Chondrocyte (in vitro differentiated cells): ENCODE measurements around the gene CRYGB. TPM values are rescaled to one million over a fixed set of nuclear protein-coding genes. Genes with fewer than 3 reads are reported as not detected.

ENCODE experiments used
- DNase-seq: peaks from one replicate; pipeline ENCODE4 v3.0.0; 2021; ENCODE audit warnings: mixed read lengths, low spot score
- H3K27ac Mint-ChIP-seq: one replicate; pipeline ENCODE4 v1.8.0; 2021; ENCODE audit warnings: mild to moderate bottlenecking, moderate library complexity, mixed read lengths; ENCODE audit not compliant: unreplicated experiment
- H3K27me3 Mint-ChIP-seq: 2 replicates; pipeline ENCODE4 v1.8.0; 2021; ENCODE audit warnings: low read depth, mixed read lengths
- H3K36me3 Mint-ChIP-seq: 2 replicates; pipeline ENCODE4 v1.8.0; 2021; ENCODE audit warnings: low read depth, mixed read lengths
- H3K4me1 Mint-ChIP-seq: 2 replicates; pipeline ENCODE4 v1.8.0; 2021; ENCODE audit warnings: low read depth, mild to moderate bottlenecking, mixed read lengths
- H3K4me3 Mint-ChIP-seq: one replicate; pipeline ENCODE4 v1.8.0; 2021; ENCODE audit warnings: mild to moderate bottlenecking, moderate library complexity, mixed read lengths; ENCODE audit not compliant: unreplicated experiment
- H3K9me3 Mint-ChIP-seq: 2 replicates; pipeline ENCODE4 v1.8.0; 2021; ENCODE audit warnings: low read depth, mixed read lengths
- CTCF ChIP-seq: fragments of 200-600 bp; sonication (generic); IDR thresholded peaks from 2 replicates; pipeline ENCODE4 v1.5.0; 2021; ENCODE audit warnings: antibody characterized with exemption, mild to moderate bottlenecking, moderate library complexity
- total RNA-seq: library from RNA; stranded (reverse); gene quantifications from 3 replicates; pipeline ENCODE4 v1.2.1, GENCODE V29; 2021

Gene CRYGB
- total RNA-seq, 1 donor from 2014 or later, result not detected

GRCh38 chr2:208150094-208150493 lies 4.1 kb upstream of the CRYGB start:
- TF ChIP-seq CTCF, result no peak
- no peak overlapping the region for H3K27ac Mint-ChIP-seq
- H3K4me3 Mint-ChIP-seq, result no peak overlapping the region
- H3K4me1 Mint-ChIP-seq, result no peaks in the 10 kb centered on the region
- peaks cover 12% of the 10 kb centered on the region for H3K9me3 Mint-ChIP-seq
- DNase-seq, result no peak
- H3K27me3 Mint-ChIP-seq, result peaks cover 9% of the 10 kb centered on the region
- no peaks in the 10 kb centered on the region for H3K36me3 Mint-ChIP-seq

GRCh38 chr2:208148803-208149202 lies 2.8 kb upstream of the CRYGB start:
- no peak for DNase-seq
- Mint-ChIP-seq H3K9me3 (peaks cover 12% of the 10 kb centered on the region), H3K4me1 (no peaks in the 10 kb centered on the region), H3K36me3 (no peaks in the 10 kb centered on the region), H3K27me3 (peaks cover 9% of the 10 kb centered on the region), H3K27ac (no peak overlapping the region), H3K4me3 (no peak overlapping the region)
- peak; percentile 47 for TF ChIP-seq CTCF

GRCh38 chr2:208147759-208148158 lies 1.8 kb upstream of the CRYGB start:
- H3K4me3 Mint-ChIP-seq, result no peak overlapping the region
- H3K9me3 Mint-ChIP-seq, result peaks cover 12% of the 10 kb centered on the region

GRCh38 chr2:208147008-208147407 lies 1.1 kb upstream of the CRYGB start:
- no peaks in the 10 kb centered on the region for H3K36me3 Mint-ChIP-seq
- H3K4me3 Mint-ChIP-seq, result no peak overlapping the region
- peaks cover 6% of the 10 kb centered on the region for H3K27me3 Mint-ChIP-seq
- DNase-seq, result no peak
- peaks cover 3% of the 10 kb centered on the region for H3K4me1 Mint-ChIP-seq
- H3K27ac Mint-ChIP-seq, result no peak overlapping the region
- no peak for TF ChIP-seq CTCF
- H3K9me3 Mint-ChIP-seq, result peaks cover 12% of the 10 kb centered on the region

More at GRCh38 chr2:208147759-208148158, 1.8 kb upstream of the CRYGB start:
- DNase-seq, result no peak
- no peak for TF ChIP-seq CTCF
- Mint-ChIP-seq H3K36me3 (no peaks in the 10 kb centered on the region), H3K27ac (no peak overlapping the region), H3K27me3 (peaks cover 6% of the 10 kb centered on the region), H3K4me1 (no peaks in the 10 kb centered on the region)

- no peaks in the 10 kb centered on the region for H3K36me3 Mint-ChIP-seq
- DNase-seq, result no peak
- peaks cover 5% of the 10 kb centered on the region for H3K4me1 Mint-ChIP-seq
- H3K27me3 Mint-ChIP-seq, result no peaks in the 10 kb centered on the region
- no peak for TF ChIP-seq CTCF
- H3K9me3 Mint-ChIP-seq, result peaks cover 2% of the 10 kb centered on the region
- H3K4me3 Mint-ChIP-seq, result no peak overlapping the region
- H3K27ac Mint-ChIP-seq, result no peak overlapping the region
Measured at GRCh38 chr2:208142925-208143799, 2.8 kb downstream of the CRYGB start.
